Stimulated activated CD4-positive, alpha-beta T cell treated with anti-CD3 and anti-CD28 coated beads, TNF-alpha, amount 100 ng/mL, for 1 hour (primary cell): ENCODE measurements around the gene IL3.

Experiments
- DNase-seq, 3 donors: peaks; one replicate each; pipeline ENCODE4 v3.0.0-alpha.2; 2020; ENCODE audit warnings: low read depth in 3 of 3, low spot score in 1 of 3

Gene IL3

GRCh38 chr5:132072070-132072469 lies 11.6 kb downstream of the IL3 start:
- no peak for DNase-seq

DNA sequence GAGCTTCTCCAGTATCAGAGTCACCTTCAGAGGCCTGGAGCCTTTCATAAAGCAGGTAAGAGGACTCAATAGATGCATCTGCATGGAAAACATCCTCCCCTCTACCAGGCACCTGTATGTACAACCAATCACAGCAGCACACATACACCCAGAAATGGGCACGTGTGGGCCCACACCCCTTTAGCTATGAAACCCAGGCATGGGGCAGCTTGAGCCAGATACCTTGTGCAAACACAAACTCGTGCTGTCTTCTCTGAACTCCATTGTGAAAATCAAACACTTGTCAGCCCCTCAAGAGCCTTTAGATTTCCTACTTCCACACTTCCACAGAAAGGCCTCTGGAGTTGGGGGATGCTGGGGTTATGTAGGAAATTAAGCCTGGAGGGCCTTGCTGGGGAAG lies 12.1 kb downstream of the IL3 start:
- no peak for DNase-seq

- no peak for DNase-seq
These were observed 13.0 kb downstream of the IL3 start, which contains the start of gene CSF2 for GRCh38 chr5:132073231-132074013. TSS of gene CSF2 (plus strand) at chr5:132073789. CDS start at chr5:132073824, 35 bp downstream.

GRCh38 chr5:132074091-132074771 lies 13.8 kb downstream of the IL3 start:
- DNase-seq, result no peak

GRCh38 chr5:132074772-132075718 lies 14.6 kb downstream of the IL3 start:
- no peak for DNase-seq

GRCh38 chr5:132075719-132076077 lies 15.2 kb downstream of the IL3 start:
- DNase-seq, result no peak

- no peak for DNase-seq
These were observed 15.9 kb downstream of the IL3 start for GRCh38 chr5:132076202-132076830.

DNA sequence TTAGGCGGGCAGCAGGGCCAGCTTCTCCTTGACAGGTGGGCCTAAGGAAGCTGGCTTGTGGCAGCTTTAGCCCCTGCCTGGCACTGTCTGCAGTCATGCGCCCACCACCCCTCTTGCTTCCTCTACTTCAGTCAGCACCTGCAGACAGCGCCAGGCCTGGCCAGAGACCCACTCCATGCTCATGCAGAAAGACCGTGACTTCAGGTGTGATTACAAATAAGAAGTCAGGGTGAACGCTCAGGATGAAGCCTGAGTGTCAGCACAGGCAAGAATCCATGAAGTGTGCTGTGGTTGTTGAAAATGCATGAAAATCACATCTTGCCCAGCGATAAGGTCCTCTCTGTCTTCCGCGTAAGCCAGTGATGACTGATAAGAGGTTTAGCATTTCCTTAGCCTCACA lies 16.5 kb downstream of the IL3 start:
- no peak for DNase-seq

DNA sequence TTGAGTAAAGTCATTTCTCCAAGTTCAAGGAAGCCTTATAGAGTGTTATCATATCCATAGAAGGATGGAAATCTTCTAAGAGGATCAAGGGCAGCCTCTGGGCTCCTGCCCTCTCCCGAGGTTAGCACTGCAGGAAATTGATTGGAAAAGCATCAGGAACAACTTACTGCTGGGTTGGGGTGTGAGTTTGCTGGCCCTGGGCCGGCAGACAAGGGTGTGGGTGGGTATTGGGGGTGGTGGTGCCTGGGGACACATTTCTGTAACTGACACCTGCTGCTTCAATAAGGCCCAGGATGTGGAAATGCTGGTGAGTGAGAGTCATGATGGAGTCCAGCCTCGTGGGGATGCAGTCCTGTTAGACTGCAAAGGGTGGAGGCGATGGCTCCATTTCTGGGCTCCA lies 18.6 kb downstream of the IL3 start:
- no peak for DNase-seq

GRCh38 chr5:132079619-132080018 lies 19.2 kb downstream of the IL3 start:
- DNase-seq, result no peak

GRCh38 chr5:132080595-132080994 lies 20.1 kb downstream of the IL3 start:
- no peak for DNase-seq

GRCh38 chr5:132081458-132081857 lies 21.0 kb downstream of the IL3 start:
- no peak for DNase-seq

DNA sequence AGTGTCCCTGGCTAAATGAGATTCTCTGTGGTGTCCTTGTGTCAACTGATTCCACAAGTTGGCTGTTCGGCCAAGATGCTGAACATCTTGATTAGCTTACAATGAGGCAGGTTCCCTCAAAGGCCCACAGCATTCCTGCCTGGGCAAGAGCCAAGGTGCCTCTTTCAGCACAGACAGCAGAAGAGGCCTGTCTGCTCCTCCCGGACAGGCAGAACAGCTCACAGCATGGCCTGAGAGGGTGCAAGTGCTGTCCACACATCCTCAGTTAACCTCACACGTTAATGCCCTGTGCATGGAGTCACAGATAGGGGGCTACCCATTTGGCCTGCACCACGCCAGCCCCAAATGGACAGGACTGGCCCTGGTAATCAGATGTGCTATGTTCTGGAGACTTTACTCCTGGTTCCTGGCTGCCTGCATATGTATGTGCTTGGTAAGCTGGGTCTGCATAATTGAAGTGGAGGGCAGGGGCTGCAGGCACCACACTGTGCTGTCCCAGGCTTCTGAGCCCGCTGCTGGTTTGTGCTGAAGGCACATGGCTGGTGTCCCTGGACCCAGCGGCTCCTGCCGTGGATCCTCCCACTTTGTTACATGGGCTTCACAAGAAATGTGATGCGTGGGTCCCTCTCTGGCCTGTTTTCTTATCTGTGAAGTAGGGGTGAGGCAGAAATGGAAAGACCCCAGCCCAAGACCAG lies 22.0 kb downstream of the IL3 start:
- no peak for DNase-seq

DNA sequence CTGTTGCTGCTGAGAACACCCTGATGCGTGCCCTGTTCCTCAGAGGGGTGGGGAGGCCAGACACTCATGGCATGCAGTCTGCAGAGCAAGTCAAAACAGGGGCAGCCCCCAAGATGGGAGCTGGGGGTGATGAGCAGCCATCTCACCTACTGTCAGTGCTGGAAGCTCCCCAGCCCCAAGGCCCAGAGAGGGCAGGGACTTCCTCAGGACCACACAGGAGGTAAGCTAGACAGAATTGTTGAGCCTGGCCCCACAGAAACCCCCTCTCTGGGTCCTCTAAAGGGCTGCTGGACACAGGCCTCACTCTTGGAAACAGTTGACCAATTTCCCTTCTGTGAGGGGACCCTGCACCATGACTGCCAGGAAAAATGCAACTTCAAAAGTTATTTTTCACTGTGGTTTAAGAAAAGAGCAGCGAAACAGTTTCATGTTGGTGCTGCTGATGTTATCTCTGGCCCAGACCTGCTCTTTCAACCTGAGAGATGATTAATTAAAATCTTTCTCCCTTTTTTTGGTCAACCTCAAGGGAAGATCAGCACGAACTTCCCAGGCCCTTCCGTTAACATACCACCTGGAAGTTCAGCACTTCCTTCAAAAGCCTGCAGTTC lies 22.7 kb downstream of the IL3 start:
- DNase-seq, result no peak

DNA sequence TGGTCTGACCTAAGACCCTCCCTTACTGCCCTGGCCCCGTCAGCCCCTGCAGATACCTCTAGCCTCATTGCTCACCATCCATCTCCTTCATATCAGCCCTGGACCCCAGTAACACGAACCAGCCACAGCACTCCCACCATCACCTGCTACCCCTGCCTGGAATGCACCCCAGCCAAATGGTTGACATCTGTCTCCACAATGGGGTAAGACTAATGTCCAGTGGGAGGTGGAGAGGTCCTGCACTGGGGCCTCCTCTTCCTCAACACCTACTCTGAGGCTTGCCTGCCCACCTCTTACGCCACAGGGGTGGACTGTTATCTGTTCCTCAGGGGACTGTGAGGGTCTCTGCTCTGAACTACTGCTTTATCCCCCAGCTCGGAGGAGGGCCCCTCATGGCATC lies 25.2 kb downstream of the IL3 start:
- DNase-seq, result no peak

GRCh38 chr5:132086277-132086794 lies 25.9 kb downstream of the IL3 start:
- no peak for DNase-seq

GRCh38 chr5:132087176-132087575 lies 26.7 kb downstream of the IL3 start:
- DNase-seq, result no peak

DNA sequence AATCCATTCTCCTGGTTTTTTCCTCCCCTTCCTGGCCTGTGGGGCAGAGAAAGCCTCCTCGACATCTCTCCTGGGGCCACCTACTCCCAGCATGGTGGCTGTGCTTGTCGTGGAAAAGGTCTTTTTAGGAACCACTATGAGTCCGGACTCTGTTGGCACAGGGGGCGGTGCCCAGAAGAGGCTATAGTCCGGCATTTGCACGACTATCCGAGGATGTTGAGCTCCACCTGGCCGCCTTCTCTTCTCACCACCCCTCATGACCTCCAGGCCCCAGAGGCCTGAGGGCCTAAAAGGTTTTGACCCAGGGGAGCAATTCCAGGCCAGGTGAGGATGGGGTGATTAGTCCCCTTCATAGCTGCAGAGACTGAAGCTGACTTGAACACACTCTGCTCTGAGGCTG lies 27.2 kb downstream of the IL3 start:
- no peak for DNase-seq

GRCh38 chr5:132089363-132089762 lies 28.9 kb downstream of the IL3 start:
- DNase-seq, result no peak

- DNase-seq, result no peak
These were observed 29.7 kb downstream of the IL3 start for GRCh38 chr5:132090107-132090506.
